Measurements from ENCODE around the gene GIMAP6. TPM values are rescaled to one million over a fixed set of nuclear protein-coding genes. Genes with fewer than 3 reads are reported as not detected.
"Not testable (repeated sequence)": the region's sequence is repeated elsewhere in the genome, so short reads cannot be mapped to it uniquely, and the experiment has no call there.

GIMAP6 gene
- total RNA-seq, 4 donors from 2014 or later = 17.7 to 73.6 (median 45.0) TPM

DNA sequence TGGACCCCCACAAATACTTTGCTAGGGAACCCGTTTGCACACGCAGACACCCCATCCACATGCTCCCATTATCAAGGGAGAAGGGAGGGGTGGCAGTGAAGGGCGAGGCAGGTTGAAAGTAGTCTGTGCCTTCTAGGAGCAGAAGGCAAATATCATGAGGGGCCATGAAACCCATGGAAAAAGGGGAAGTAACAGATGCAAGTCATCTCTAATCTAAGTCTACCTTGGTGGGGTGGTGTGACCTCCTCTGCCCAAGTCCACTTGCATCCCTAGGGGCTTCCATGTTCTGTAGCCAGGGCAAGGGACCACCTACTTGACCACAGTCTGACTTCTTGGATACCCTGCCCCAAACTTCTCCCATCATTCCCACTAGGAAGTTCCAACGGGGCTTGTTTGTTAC lies 5.5 kb downstream of the GIMAP6 start:
- WGBS, 2 donors = 83 to 89% methylated on average over 4 of the region's 4 CpGs
- Histone ChIP-seq H3K27me3 (no peaks in the 10 kb centered on the region), H3K4me3 (replicated peaks in 1 of 3) (no peak overlapping the region), H3K9me3 (no peaks in the 10 kb centered on the region), H3K4me1 (peaks cover 0 to 9% of the 10 kb centered on the region in 2 donors), H3K36me3 (peaks cover 0 to 5% of the 10 kb centered on the region in 2 donors), H3K27ac (peak overlapping the region in 1 of 3 donors; percentile 28)
- TF ChIP-seq POLR2A (IDR thresholded peaks at IDR 0.05) = no peak
- TF ChIP-seq, protein P1, sequence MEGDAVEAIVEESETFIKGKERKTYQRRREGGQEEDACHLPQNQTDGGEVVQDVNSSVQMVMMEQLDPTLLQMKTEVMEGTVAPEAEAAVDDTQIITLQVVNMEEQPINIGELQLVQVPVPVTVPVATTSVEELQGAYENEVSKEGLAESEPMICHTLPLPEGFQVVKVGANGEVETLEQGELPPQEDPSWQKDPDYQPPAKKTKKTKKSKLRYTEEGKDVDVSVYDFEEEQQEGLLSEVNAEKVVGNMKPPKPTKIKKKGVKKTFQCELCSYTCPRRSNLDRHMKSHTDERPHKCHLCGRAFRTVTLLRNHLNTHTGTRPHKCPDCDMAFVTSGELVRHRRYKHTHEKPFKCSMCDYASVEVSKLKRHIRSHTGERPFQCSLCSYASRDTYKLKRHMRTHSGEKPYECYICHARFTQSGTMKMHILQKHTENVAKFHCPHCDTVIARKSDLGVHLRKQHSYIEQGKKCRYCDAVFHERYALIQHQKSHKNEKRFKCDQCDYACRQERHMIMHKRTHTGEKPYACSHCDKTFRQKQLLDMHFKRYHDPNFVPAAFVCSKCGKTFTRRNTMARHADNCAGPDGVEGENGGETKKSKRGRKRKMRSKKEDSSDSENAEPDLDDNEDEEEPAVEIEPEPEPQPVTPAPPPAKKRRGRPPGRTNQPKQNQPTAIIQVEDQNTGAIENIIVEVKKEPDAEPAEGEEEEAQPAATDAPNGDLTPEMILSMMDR (IDR thresholded peaks at IDR 0.05) = no peak
- no peak for DNase-seq
- intact Hi-C loops (cut with DNase I) = no loop called here

GRCh38 chr7:150621376-150621775 lies 10.8 kb downstream of the GIMAP6 start:
- H3K4me3 ChIP-seq (replicated peaks in 1 of 3) = no peak overlapping the region
- intact Hi-C loops (cut with DNase I) = no loop called here
- no peaks in the 10 kb centered on the region for H3K9me3 ChIP-seq
- no peaks in the 10 kb centered on the region for H3K4me1 ChIP-seq
- H3K27ac ChIP-seq = no peak overlapping the region
- no peaks in the 10 kb centered on the region for H3K27me3 ChIP-seq
- no peak for DNase-seq
- H3K36me3 ChIP-seq = no peaks in the 10 kb centered on the region
- TF ChIP-seq, protein P1 (IDR thresholded peaks at IDR 0.05) = no peak
- TF ChIP-seq POLR2A (IDR thresholded peaks at IDR 0.05) = no peak
- WGBS, 2 donors = 58 to 80% methylated on average over 1 of the region's 1 CpG

DNA sequence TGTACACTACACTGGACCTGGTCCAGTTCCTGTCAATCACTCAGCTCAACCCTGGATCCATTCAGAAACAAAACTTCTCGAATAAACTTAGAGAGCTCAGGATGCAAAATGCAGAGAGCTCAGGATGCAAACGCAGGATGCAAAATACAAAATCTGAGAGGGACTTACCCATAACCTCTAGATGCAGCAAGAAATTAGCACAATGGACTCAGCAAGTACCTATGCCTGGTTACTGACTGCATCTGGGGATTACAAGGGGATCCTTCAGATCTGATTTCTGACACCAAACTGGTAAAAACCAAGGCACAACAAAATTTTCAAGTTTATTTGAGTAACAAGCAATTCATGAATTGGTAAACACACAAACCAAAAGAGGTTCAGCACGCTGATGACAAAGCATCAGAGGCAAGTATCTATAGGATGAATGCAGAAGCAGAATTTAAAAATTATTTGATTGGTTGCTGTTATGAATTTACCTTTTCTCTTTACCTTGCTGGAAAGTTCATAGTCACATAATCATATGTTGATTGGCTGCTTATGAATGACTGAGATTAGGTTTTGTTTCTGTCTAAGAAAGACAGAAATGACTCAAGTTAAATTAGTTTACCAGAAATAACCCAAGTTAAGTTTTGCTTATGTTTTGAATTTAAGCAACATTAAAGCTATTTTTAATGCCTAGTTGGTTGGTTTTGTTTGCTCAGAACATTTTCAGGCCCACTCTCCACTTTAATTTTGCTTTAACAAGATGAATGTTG lies 11.4 kb downstream of the GIMAP6 start:
- H3K36me3 ChIP-seq = no peaks in the 10 kb centered on the region
- H3K27ac ChIP-seq = no peak overlapping the region
- H3K4me1 ChIP-seq = no peaks in the 10 kb centered on the region
- H3K9me3 ChIP-seq = no peaks in the 10 kb centered on the region
- WGBS, 2 donors = 70 to 72% methylated on average over 3 of the region's 3 CpGs
- intact Hi-C loops (cut with DNase I) = no loop called here
- H3K27me3 ChIP-seq = no peaks in the 10 kb centered on the region
- H3K4me3 ChIP-seq (replicated peaks in 1 of 3) = no peak overlapping the region
- DNase-seq = no peak
- TF ChIP-seq, protein P1 (IDR thresholded peaks at IDR 0.05) = no peak

- TF ChIP-seq, protein P1 (IDR thresholded peaks at IDR 0.05) = no peak
- no peak for TF ChIP-seq POLR2A (IDR thresholded peaks at IDR 0.05)
- Histone ChIP-seq H3K4me1 (no peaks in the 10 kb centered on the region), H3K9me3 (no peaks in the 10 kb centered on the region), H3K27me3 (no peaks in the 10 kb centered on the region), H3K4me3 (replicated peaks in 1 of 3) (no peak overlapping the region), H3K36me3 (no peaks in the 10 kb centered on the region), H3K27ac (no peak overlapping the region)
- intact Hi-C loops (cut with DNase I) = no loop called here
- 91 to 92% methylated on average over 3 of the region's 3 CpGs for WGBS, 2 donors
- no peak for DNase-seq
Observed at GRCh38 chr7:150620061-150620460, 12.1 kb downstream of the GIMAP6 start.

DNA sequence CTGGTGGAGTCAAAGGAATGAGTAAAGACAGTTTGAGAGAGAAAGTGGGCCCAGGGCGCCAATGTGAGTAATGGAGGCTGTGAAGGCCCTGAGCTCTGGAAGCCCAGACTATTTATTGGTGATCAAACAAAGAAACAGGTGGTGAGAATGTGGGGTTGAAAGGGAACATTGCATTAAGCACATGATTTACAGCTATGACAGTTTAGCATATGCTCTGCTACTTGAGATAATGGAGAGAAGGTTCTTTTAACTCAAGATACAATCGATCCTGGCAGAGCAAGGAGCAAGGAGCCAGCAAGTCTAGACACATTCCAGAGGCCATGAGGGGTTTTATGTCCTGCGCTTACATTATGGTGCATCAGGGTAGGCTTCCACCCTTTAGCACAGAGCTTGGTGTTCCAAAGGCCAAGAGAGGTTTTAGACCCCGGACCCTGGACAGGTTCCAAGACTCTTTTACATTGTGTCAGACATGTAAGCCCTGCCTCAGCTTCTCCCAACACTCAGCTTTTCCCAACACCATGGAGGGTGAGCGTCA lies 16.9 kb downstream of the GIMAP6 start:
- H3K27ac ChIP-seq; H3K9me3 ChIP-seq; H3K27me3 ChIP-seq; H3K36me3 ChIP-seq; DNase-seq; H3K4me3 ChIP-seq (replicated peaks in 1 of 3); H3K4me1 ChIP-seq; intact Hi-C loops (cut with DNase I): not testable (repeated sequence)
- 63 to 73% methylated on average over 5 of the region's 5 CpGs for WGBS, 2 donors

- H3K4me1 ChIP-seq; H3K27ac ChIP-seq; H3K27me3 ChIP-seq; H3K4me3 ChIP-seq (replicated peaks in 1 of 3); intact Hi-C loops (cut with DNase I); H3K36me3 ChIP-seq; DNase-seq; H3K9me3 ChIP-seq: not testable (repeated sequence)
- WGBS, 2 donors = 64 to 67% methylated on average over 1 of the region's 1 CpG
Observed at GRCh38 chr7:150614426-150614825, 17.8 kb downstream of the GIMAP6 start.
